GM12891 (cell line): ENCODE measurements around the gene LMO1.

ENCODE experiments used
- POLR2A ChIP-seq: IDR thresholded peaks from 2 replicates; pipeline ENCODE4 v1.6.1; 2011; ENCODE audit warnings: low read depth, low read length, control low read depth
- POLR2AphosphoS5 ChIP-seq: IDR thresholded peaks from 2 replicates; pipeline ENCODE4 v1.6.1; 2011; ENCODE audit warnings: low read depth, low read length, control low read depth

DNA sequence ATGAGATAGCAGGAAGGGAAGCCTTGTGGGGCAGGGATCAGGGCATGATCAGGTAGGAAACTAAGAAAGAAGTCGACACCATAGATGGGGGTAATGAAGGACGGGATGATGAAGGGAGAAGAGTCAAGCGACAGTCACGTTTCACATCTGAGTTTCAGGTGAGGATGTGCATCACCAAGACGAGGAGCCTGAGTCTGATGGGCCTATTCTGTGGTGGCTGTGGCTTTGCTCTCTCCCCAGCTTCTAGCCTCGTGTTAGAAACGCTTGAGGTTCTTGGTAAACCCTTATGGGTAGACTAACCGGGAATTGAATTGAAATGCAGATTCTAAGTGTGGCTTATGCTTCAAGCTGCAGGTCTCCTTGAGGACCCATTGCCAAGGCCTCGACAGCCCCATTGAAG, 45.6 kb upstream of the LMO1 start:
- TF ChIP-seq POLR2AphosphoS5 (no peak), POLR2A (no peak)
